Measurements from ENCODE around the gene MSI2.
"Not testable (repeated sequence)": the region's sequence is repeated elsewhere in the genome, so short reads cannot be mapped to it uniquely, and the experiment has no call there.

Gene MSI2

DNA sequence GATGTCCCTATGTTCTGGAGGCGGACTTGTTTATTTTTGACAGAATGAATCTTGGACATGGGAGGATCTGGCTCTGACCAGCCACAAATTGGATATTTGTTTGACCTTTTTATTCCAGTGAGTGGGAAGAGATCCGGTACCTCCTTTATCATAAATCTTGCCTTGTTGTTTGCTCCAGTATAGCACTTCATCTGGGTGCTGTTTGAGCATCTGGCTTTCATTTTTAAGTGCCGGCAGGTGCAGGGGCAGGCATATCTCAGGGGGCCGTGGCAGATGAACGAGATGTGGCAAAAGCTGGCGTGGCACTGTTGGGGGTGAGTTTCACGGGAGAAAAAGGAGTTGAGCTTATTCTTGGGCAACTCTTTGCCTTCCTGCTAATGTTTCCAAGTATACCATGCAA is 37.8 kb downstream of the MSI2 start:
- DNase-seq, result no peak

DNA sequence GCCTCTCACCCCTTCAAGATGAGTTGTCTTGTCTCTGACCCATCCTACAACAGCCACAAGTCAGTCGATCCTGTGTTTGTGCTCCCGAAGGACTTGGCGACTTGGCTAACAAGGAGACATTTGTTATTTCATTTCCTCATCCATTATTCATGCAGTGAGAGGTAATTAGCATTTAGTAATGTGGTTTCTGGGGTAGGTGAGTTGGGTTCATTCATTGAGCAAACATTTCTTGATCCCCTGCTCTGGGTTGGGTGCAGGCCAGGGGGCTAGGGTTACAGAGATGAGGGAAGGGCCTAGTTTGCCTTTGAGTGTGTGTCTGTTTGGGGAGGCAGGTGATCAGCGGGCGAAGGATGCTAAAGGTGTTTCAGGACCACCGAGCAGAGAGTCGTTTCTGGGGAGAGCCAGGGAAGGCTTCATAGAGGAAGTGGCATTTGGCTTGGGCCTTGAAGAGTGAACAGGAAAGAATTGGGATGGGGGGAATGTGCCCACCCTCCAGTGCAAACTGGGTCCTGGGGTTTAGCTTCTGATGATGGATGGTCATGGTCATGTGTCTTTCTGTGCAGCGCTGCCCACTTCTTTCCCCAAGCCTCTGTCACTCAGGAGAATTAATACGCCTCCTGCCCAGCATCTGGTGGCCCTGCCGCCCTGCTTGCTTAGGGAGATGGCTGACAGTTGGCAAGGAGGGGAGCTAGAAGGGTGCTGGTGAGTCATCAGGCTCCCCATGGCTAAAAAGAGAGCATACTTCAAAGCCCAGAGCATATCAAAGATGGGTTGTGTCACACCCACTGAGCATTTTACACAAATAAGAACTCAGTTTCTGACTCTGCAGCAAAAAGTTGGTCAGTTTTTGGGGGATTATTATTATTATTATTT is 38.5 kb downstream of the MSI2 start:
- DNase-seq, result no peak

DNA sequence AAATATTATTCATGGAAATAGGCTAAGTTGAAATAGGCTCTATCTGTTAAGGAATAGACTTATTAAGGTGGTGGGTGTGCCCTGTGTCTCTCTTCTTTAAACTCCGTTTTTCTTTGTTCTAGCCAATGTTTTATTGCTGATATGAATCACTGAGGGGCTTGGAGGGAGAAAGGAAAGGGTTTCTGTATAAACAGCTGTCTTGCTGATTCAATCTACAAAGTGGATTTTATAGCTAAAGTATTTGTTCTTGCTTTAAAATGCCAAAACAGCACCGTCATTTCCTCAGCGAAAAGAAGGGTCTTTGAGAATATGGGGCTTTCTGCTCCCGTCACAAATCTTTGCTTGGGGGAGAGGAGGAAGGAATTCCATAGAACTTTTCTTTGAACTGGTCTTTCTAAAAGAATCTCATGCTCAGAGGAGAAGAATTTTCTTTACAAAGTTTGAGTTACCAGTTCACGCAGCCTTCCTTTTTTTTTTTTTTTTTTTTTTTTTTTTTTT is 39.3 kb downstream of the MSI2 start:
- DNase-seq, result no peak

DNA sequence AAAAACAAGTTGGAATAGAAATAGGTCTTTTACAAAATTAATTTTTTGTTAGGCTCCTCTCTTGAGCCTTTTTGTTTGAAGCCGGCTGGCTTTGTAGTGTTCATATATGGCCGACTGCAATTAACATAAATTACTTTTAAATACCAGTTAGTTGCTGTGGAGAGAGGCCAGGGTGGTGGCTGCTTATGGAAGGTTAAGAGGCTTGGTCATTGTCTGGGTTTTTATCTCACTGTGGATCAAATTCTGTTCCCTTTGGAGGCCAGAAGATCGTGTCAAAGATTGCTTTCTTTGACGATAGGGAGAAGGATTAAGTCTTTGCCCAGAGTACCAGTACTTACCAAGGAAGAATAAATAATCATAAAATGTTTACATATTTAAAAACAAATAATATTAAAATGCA is 39.9 kb downstream of the MSI2 start:
- DNase-seq, result no peak

DNA sequence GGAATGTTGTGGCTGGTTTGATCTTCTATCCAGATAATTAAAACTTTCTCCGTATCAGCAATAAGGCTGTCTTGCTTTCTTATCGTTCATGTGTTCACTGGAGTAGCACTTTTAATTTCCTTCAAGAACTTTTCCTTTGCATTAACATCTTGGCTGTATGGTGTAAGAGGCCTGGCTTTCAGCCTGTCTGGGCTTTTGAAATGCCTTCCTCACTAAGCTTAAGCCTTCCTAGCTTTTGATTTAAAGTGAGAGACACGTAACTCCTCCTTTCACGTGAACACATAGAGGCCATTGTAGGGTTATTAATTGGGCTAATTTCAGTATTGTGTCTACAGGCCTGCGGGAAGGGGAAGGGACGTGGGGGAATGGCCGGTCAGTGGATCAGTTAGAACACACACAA is 42.9 kb downstream of the MSI2 start:
- no peak for DNase-seq

DNA sequence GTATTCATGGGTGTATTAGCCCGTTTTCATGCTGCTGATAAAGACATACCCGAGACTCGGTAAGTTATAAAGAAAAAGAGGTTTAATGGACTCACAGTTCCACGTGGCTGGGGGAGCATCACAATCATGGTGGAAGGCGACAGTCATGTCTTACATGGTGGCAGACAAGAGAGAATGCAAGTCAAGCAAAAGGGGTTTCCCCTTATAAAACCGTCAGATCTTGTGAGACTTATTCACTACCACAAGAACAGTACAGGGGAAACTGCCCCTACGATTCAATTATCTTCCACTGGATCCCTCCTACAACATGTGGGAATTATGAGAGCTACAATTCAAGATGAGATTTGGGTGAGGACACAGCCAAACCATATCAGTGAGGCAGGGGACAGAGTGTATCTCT is 44.3 kb downstream of the MSI2 start:
- not testable (repeated sequence) for DNase-seq

DNA sequence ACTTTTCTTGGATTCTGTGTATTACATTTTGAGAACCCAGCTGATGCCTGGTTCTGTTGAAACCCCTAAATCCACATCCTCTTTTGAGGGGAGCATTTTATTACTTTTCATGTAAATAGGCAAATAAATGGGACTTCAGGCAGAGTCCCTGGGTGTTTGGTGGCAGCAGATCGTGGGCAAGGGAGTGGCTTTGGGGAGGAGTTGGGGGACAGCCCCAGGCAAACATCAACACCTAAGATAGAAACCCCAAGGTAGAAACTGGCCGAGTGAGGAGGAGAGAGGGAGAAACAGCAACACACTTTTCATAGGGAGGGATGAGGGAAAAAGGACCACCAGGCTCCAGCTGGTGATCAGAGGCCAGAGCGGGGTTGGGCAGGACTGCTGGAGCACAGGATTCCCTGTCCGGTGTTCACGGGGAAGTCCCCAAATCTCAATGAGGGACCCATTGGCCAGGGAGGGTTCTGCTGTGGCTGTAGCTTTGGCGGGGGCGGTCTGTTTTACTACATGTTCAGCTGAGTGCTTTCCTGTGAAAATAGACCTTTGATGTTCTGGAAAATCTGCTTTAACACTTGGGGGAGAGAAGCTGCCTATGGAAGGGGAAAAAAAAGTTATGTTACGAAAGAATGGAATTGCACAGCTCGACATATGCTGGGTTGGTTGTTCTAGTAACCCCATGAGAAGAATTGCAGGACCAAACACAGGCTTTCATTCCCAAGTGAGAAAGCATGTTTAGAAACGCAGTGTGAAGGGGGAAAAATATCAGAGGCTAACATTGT is 46.6 kb downstream of the MSI2 start:
- no peak for DNase-seq

DNA sequence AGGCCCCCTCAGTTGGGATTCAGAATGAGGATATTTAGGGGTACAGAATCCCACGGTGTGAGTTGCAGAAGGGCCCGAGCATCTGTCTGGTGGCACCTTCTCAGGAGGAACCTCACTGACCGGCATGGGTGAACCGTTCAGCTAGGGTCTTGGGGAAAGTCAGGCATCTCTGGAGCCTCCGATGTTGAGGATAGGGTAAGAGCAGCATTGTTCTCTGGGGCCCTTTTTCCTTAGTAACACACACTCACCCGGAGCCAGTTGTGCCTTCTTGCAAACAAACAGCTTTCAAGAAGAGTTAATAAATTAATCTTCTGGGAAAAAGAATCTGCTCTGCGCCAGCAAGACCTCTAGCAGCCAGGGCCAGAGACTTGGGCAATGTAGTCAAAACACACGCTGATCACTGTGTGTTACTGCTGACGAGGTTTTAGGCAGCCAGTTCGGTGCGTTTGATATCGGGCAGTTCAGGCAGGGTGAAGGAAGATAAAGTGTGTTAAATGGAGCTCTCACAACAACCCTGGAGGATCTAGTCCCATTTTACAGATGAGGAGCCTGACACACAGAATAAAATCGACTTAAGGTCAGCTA is 48.9 kb downstream of the MSI2 start:
- DNase-seq, result no peak

DNA sequence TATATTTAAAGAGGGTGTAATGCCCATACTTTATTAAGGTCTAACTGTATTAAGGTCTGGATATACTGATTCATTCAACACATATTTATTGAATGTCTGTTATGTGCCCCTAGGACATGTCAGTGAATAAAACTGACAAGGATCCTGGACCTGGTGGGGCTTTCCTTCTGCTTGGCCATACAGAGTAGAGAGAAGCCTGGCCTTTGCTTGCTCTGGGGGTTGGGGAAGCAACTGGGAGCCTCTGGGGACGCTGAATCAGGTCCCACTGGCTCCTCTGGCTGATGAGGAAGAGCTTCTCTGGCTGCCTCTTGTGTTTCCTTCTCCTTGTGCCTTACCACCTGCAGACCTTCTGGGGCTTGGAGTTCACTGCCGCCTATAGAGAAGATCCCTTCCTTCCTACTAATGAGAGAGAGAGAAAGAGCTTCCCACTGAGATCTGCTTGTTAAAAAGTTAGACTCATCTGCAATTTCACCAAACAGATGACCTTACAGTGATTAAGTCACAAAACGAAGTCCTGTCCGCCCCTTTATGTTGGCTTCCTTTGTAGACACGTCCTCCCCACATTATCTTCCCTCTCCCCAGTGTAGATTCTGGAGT is 49.7 kb downstream of the MSI2 start:
- no peak for DNase-seq

DNA sequence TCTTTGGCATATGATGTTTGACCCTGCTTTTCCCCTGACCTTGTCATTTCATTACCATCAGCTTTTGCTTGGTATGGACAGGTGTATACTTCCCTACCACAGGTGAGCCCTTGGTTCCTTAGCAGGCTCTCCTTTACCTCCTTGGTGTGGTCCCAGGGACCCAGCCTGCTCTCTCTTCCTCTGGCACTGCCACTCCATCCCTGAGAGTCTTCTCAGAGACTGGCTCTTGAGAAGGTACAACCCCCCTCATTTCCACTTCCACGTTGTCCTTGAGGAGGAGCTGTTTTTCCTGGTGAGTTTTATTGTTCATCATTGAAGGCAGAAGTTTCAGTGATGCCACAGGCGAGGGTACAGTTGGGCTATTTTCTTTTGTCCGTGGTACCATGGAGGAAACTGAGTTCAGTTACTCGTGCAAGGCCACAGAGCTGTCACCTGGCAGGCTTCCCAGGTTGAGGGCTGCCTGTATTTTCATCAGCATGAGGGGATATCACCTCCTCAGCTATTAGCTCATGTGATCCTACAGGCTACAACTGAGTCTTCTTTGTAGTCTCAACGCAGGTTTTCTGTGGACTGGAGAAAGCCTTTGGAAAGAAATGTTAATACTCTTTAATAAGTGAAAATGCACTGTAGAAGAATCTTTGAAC is 52.3 kb downstream of the MSI2 start:
- DNase-seq, result no peak

DNA sequence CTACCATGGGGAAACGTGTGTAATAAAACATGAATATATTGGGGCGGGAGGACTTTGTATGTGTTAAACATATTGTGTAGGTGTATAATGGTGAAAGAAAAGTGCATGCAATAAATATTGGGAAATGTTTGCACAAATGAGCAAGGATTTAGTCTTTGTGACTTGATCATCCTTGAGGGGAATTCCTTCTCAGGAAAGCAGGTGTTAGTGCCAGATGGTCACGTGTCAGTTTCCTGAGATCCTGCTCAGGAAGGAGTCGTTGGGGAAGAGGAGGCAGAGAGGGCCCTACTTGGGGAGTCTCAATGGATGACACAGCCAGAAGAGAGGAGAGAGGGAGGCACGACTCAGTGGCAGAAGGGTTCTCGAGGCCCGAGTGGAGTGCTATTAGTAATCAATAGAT is 53.2 kb downstream of the MSI2 start:
- DNase-seq, result no peak

DNA sequence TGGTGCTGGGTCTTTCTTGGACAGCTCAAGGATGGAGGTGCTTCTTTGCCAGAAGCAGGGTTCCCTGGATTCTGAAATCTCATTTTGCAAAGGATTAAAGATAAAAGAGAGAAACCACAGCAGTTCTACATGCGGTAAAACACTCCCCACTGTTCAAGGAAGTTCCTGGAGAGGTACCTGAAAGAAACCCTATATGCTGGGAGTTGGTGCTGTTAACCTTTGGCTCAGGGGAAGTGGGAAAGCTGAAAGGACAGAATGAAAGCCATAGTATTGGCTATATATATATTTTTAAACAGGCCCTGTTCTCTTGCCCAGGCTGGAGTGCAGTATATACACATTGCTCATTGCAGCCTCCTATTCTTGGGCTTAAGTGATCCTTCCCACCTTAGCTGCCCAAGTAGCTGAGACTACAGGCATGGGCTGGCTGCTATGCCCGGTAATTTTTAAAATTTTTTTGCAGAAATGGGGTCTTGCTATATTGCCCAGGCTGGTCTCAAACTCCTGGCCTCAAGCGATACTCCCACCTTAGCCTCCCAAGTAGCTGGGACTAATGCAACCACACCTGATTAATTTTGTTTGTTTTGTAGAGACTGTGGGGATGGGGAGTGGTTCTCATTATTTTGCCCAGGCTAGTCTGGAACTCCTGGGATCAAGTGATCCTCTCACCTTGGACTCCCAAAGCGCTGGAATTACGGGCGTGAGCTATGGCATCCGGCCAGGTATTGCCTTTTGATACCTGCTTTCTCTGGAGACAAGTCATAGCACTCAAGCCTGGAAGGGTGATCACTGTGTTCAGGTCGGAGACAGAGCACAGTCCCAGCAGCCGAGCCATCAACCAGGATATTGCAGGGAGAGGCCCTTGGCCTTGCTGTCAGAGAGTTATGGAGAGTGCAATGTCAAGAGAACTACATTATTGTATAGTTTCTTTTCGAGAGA is 55.2 kb downstream of the MSI2 start:
- DNase-seq, result no peak

DNA sequence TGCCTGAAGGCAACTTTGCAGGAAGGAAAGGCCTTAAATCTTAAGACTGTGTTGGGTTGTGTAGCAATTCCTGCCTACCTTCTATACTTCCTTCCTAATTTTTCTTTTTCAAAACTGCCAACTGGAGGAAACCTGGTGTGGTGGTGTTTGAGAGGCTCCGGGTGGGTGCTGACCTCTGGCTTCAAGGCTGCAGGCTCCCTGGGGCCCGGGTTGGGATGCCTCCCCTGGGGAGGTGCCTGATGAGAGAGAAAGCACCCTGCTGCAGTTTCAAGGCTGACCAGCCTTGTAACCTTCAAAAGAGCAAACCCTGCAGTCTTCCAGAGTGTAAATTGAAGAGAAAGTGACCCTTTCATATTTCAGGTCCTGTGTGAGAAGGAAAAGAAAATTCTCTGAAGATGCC is 55.9 kb downstream of the MSI2 start:
- DNase-seq, result no peak

DNA sequence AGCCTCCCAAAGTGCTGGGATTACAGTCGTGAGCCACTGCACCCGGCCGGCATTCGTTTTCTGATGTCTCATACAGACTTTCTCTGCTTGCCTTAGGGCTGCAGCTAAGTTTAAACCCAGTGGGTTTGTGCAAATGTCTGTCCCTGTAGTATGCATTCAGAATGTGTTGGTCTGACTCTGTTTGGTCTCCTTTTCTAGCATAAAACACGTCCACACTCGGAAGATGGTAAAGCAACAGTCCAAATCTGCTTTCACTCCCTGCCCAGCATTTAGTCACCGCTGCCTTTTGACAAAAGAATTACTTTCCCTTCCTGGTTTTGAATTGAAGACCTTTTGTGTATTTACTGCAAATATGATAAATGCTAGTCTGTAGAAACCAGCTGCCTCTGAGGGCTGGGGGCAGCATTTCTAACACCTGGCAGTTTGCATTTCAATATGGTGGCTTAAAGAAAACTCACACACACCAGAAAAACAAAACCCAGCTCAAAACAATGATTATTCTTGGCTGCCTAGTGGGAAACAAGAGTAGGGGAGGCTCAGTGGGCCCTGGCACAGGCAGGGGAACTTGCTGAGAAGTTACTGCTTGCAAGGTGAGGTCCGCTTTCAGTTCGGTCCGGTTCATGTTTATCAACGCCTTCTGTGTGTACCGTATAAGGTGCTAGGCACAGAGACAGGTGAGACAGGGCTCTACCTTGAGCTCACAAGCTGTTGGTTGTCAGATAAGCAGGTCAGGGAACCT is 56.9 kb downstream of the MSI2 start:
- no peak for DNase-seq

DNA sequence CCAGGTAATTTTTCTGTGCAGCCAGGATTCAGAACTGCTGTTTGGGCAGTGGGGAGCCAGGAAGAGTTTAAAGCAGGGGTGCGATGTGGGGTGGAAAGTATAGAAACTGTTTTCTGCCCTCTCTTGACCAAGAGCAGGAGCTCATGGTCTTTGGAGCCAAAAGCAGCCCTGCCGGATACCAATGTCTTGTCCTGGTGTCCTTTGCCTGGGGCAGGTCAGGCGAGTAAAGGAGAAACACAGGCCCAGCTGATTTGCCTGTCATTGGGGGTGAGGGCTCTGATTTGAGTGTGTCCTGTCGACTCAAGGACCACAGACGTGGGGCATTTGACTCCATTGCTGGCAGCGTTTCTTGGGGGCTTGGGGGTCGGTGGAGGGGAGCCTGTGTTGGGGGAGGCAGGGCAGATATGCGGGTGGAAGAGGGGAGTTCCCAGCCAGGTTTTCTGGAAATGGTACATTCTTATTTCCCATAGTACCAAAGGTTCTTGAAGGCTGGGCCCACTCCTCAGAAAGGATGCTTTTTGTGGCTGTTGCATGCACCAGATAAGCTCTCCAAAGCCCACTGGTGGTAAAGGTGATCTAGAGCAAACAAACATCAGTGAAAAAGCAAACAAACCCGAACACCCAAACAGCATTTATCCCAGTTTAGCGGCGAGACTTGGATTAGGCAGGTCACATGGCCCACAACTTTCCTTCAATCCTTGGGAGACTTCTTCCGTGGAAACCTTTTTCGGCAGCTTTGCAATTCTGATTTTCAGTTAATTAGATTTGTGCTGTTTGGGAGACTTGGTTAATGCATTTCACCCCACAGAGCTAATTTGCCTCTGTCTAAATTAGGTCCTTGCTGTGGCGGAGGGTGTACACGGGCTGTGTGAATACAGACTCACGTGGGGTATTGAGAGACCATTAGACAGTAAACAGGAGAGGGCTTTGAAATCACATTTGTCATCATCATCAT is 59.0 kb downstream of the MSI2 start:
- DNase-seq, result no peak

DNA sequence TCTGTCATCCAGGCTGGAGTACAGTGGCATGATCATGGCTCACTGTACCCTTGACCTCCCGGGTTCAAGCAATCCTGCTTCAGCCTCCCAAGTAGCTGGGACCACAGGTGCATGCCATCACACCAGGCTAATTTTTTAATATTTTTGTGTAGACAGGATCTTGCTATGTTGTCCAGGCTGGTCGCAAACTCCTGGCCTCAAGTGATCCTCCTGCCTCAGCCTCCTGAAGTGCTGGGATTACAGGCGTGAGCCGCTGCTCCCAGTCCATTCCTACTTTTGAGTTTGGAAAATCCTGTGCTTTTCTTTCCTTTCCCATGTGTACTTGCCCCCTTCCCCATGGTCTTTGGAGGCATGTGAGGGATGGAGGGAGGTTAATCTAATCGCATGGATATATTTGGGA is 60.0 kb downstream of the MSI2 start:
- no peak for DNase-seq

DNA sequence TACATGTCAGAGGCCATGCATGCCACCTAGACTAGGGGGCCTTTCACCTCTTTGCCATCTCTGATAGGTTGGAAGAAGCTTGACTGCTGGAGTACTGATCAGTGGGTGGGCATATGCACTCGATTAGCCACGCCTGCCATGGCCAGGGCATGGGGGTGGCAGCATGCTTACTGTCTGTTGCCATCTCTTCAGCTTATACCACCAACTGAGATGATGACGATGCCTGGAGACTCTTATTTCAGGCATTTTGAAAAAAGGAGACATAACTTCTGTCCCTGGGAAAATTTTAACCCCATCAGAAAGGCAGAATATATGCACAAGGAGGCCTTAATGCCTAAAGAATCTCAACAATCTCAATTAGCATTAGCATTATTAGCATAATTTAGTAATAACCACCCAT is 60.8 kb downstream of the MSI2 start:
- no peak for DNase-seq

DNA sequence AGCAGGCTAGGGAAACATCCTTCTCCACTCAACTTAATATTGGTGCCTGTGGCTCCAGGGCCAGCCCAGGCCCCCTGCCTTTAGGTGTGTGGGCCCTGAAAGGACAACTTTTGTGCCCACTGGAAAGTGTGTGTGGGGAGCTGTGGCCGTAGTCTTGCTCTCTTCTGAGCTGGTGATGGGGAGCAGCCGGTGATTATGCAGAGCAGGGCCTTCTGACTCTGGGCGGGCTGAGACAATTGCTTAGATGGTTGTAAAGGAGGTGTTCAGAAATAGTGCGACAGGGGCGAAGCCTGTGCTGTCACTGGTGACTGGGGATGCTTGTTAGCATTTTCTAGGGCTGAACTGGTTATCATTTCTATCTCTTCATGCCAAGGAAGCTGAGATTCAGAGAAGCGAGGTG is 62.6 kb downstream of the MSI2 start:
- DNase-seq, result no peak

DNA sequence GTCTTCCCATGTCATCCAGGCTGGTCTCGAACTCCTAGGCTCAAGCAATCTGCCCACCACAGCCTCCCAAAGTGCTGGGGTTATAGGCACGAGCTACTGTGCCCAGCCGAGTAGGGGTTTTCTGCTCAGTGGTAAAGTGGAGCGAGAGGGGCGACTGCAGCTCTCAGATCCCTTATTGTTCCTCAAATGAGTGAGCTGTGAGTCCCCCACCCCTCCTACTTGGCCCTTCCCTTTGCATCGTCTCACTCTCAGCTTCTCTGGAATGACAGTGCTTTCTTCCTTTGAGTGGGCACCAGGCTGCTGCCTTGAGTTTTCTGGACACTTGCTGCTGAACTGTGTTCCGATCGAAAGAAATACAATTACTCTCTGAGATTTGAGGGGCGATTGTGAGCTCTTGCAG is 63.5 kb downstream of the MSI2 start:
- no peak for DNase-seq

DNA sequence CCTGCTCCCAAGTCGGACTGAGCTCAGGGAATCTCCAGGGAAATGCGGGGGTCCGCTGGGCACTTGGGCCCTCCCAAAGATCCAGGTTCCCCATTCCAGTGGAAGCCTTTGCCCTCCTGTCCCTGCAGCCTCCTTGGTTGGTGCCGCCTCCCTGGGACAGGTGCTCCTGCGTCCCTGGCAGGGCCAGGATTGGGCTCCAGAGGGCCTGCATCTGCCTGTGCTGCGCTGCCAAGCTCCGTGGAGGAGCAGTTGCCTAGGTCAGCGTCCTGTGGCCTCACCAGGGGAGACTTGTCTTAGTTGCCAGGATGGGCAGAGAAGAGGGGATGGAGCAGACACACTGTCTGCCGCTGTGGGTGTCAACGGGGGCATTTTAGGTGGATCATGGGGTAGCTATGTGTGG is 67.1 kb downstream of the MSI2 start:
- no peak for DNase-seq

Measured in amniotic stem cell (primary cell).